Endothelial cell of umbilical vein (primary cell): ENCODE measurements around the gene KAZN. TPM values are rescaled to one million over a fixed set of nuclear protein-coding genes. Genes with fewer than 3 reads are reported as not detected.

ENCODE experiments used
- BruUV-seq: library from RNA; stranded (reverse); fragments of 400-500 nt; replicated peaks from 2 replicates; lab custom pipeline; 2021; lab: Mats Ljungman, UMichigan
- CTCF ChIA-PET: fragments of 300-600, 350-600 bp; sonication (Branson Sonifier 250); formaldehyde crosslinking; loops from one replicate; lab custom pipeline; 2021; ENCODE audit warnings: antibody characterized with exemption, inconsistent platforms; lab: Charles Lee
- POLR2A ChIA-PET: fragments of 300-600, 350-600 bp; sonication (Branson Sonifier 250); formaldehyde crosslinking; loops from one replicate; lab custom pipeline; 2021; ENCODE audit warnings: antibody characterized with exemption, inconsistent platforms; lab: Charles Lee
- DNase-seq: peaks from one replicate; pipeline ENCODE4 v3.0.0-alpha.2; 2011; ENCODE audit warnings: low read depth, low spot score
- FAIRE-seq: peaks from 2 replicates; lab custom pipeline; 2011; peaks lifted over from hg19 to GRCh38; lab: Jason Lieb, UNC
- H2AFZ ChIP-seq: 2 replicates; pipeline ENCODE4 v1.6.0; 2012; ENCODE audit warnings: low read depth, low read length, control low read depth, inconsistent platforms
- H3K27ac ChIP-seq: 2 replicates; pipeline ENCODE4 v1.5.1; 2011; ENCODE audit warnings: low read depth, mild to moderate bottlenecking, control low read depth, low read length, moderate library complexity; ENCODE audit not compliant: insufficient read depth
- H3K27me3 ChIP-seq, 2 experiments: 2 replicates each; pipeline versions ENCODE4 v1.6.0 to v1.6.1; 2011; ENCODE audit warnings: low read length in 2 of 2, mixed read lengths in 1 of 2; ENCODE audit not compliant: control insufficient read depth in 2 of 2, insufficient read depth in 2 of 2
- H3K36me3 ChIP-seq, 2 experiments: 2 replicates in 1 of 2; 3 replicates in 1 of 2; pipeline ENCODE4 v1.5.1; 2011; ENCODE audit warnings: low read length in 2 of 2, mild to moderate bottlenecking in 1 of 2, moderate library complexity in 1 of 2; ENCODE audit not compliant: control insufficient read depth in 2 of 2, insufficient read depth in 2 of 2; ENCODE audit errors: extremely low read depth in 1 of 2
- H3K4me1 ChIP-seq: 3 replicates; pipeline ENCODE4 v1.5.1; 2011; ENCODE audit warnings: mild to moderate bottlenecking, low read length; ENCODE audit not compliant: control insufficient read depth, insufficient read depth; ENCODE audit errors: extremely low read depth
- H3K4me2 ChIP-seq: 2 replicates; pipeline ENCODE4 v1.6.1; 2011; ENCODE audit warnings: low read length, control low read depth, mixed read lengths; ENCODE audit not compliant: insufficient read depth
- H3K4me3 ChIP-seq, 3 experiments: fragments of 200-600 bp in 1 of 3; sonication (generic), shearing (Covaris generic) in 1 of 3; replicated peaks in 1 of 3; 2 replicates each; pipeline ENCODE4 v1.5.1; 2011 to 2016; ENCODE audit warnings: control low read depth in 3 of 3, low read length in 3 of 3, mild to moderate bottlenecking in 2 of 3, inconsistent platforms in 1 of 3, low read depth in 1 of 3, moderate library complexity in 1 of 3; ENCODE audit not compliant: insufficient read depth in 1 of 3
- H3K79me2 ChIP-seq: 2 replicates; pipeline ENCODE4 v1.6.0; 2012; ENCODE audit warnings: low read length, inconsistent platforms; ENCODE audit not compliant: control insufficient read depth, insufficient read depth
- H3K9ac ChIP-seq: replicated peaks from 2 replicates; pipeline ENCODE3; 2011; ENCODE audit warnings: low read length, control low read depth; ENCODE audit not compliant: insufficient read depth; ENCODE audit errors: extremely low read depth
- H3K9me1 ChIP-seq: replicated peaks from 3 replicates; pipeline ENCODE4 v1.6.0; 2011; ENCODE audit warnings: mild to moderate bottlenecking, low read length; ENCODE audit not compliant: control insufficient read depth, insufficient read depth; ENCODE audit errors: extremely low read depth
- H3K9me3 ChIP-seq: replicated peaks from 2 replicates; pipeline ENCODE4 v1.5.1; 2012; ENCODE audit warnings: low read length, inconsistent platforms; ENCODE audit not compliant: control insufficient read depth, insufficient read depth
- H4K20me1 ChIP-seq: replicated peaks from 2 replicates; pipeline ENCODE3; 2011; ENCODE audit warnings: mild to moderate bottlenecking, low read length; ENCODE audit not compliant: control insufficient read depth, insufficient read depth; ENCODE audit errors: extremely low read depth
- EZH2 ChIP-seq: IDR thresholded peaks from 2 replicates; pipeline ENCODE4 v1.6.1; 2012; ENCODE audit warnings: borderline replicate concordance, low read depth, mild to moderate bottlenecking, moderate library complexity, low read length, inconsistent platforms; ENCODE audit not compliant: severe bottlenecking
- FOS ChIP-seq: IDR thresholded peaks from 2 replicates; pipeline ENCODE4 v1.6.1; 2011; ENCODE audit warnings: mild to moderate bottlenecking, low read length, moderate library complexity, borderline replicate concordance; ENCODE audit not compliant: insufficient read depth
- GATA2 ChIP-seq: IDR thresholded peaks from 2 replicates; pipeline ENCODE4 v1.7.0; 2011; ENCODE audit warnings: low read depth, mild to moderate bottlenecking, moderate library complexity, mixed read lengths, low read length; ENCODE audit not compliant: insufficient read length, insufficient read depth
- JUN ChIP-seq: IDR thresholded peaks from 2 replicates; pipeline ENCODE4 v1.6.1; 2011; ENCODE audit warnings: borderline replicate concordance, low read depth; ENCODE audit not compliant: insufficient read length, insufficient read depth
- MYC ChIP-seq: IDR thresholded peaks from one replicate; pipeline ENCODE4 v1.6.1; 2011; ENCODE audit warnings: mild to moderate bottlenecking, low read depth, low read length
- POLR2A ChIP-seq: IDR thresholded peaks from 2 replicates; pipeline ENCODE4 v1.6.1; 2012; ENCODE audit warnings: low read depth, mild to moderate bottlenecking, control low read depth, low read length
- POLR2AphosphoS5 ChIP-seq: IDR thresholded peaks from 2 replicates; pipeline ENCODE4 v1.6.1; 2012; ENCODE audit warnings: low read depth, mild to moderate bottlenecking, control low read depth, low read length, moderate library complexity; ENCODE audit not compliant: insufficient read depth
- dilution Hi-C: fragments of 300-500 bp; cut with MboI; formaldehyde crosslinking; loops from one replicate; pipeline ENCODE4 v1.15.0; 2019; ENCODE audit warnings: low sequenced_read_pairs; ENCODE audit not compliant: extremely low pct_ligation_motif_present
- intact Hi-C: fragments of 100-400 bp; cut with micrococcal nuclease; formaldehyde crosslinking; loops from one replicate; pipeline ENCODE4 v1.10.0; 2022
- polyA plus RNA-seq, 4 experiments: library from polyadenylated mRNA; depleted of rRNA in 3 of 4; stranded (reverse) in 3 of 4; unstranded in 1 of 4; fragments of >200 nt; gene quantifications; 2 replicates each; pipeline versions ENCODE4 v1.2.1 to v1.2.3, GENCODE V29; 2011 to 2012; ENCODE audit warnings: missing spikeins in 1 of 4
- total RNA-seq: library from RNA; stranded (reverse); gene quantifications from 2 replicates; pipeline ENCODE4 v1.2.3, GENCODE V29; 2021
- TF ChIP-seq, protein P1 (sequence below): IDR thresholded peaks from 2 replicates; pipeline ENCODE4 v1.6.1; 2011; ENCODE audit not compliant: insufficient read depth, insufficient read length
- TF ChIP-seq, protein P2 (sequence below), 2 donors: IDR thresholded peaks; 1 replicate in 1 of 2; 2 replicates in 1 of 2; pipeline ENCODE4 v1.5.1; 2011; ENCODE audit warnings: low read length in 2 of 2, mild to moderate bottlenecking in 2 of 2, moderate library complexity in 2 of 2, control low read depth in 1 of 2, inconsistent platforms in 1 of 2, low read depth in 1 of 2; ENCODE audit not compliant: insufficient read depth in 1 of 2; ENCODE audit errors: extremely low read depth in 1 of 2

KAZN gene
- total and polyA plus RNA-seq, 2 donors (not counting 3 experiments of a cell fraction or from before 2014, with no cell fraction given), result 1.6 to 5.8 TPM

DNA sequence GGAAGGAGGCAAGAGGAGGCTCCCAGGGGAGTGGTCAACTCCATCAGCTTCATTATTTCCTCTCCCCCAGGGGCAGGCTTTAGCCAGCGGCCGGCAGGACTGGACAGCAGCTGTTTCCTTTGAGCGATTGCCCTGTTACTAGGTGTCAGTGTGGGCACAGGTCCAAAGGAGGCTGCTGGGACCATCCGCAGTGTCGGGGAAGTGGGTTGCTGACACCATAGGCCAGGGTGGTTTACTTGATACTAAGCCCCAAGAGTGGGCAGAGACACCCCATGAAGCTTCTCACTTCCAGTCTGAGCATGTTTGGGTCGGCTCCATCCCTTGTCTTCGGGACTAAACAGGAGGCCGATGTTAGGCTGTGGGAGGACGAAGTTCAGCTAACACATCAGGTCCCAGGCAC, 63.6 kb downstream of the KAZN start:
- Histone ChIP-seq H3K4me3 (no peak overlapping the region), H4K20me1 (no peaks in the 10 kb centered on the region), H3K27me3 (no peaks in the 10 kb centered on the region), H3K27ac (no peak overlapping the region), H3K9me3 (peaks cover 2% of the 10 kb centered on the region), H2AFZ (no peak overlapping the region), H3K79me2 (no peaks in the 10 kb centered on the region), H3K36me3 (no peaks in the 10 kb centered on the region), H3K4me2 (no peak overlapping the region), H3K9ac (no peak overlapping the region), H3K9me1 (no peaks in the 10 kb centered on the region), H3K4me1 (no peaks in the 10 kb centered on the region)
- dilution Hi-C loops (no loop called here), intact Hi-C loops (no loop called here)
- no peak for DNase-seq
- TF ChIP-seq, protein P1, sequence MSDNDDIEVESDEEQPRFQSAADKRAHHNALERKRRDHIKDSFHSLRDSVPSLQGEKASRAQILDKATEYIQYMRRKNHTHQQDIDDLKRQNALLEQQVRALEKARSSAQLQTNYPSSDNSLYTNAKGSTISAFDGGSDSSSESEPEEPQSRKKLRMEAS, result no peak
- TF ChIP-seq MYC (no peak), JUN (no peak), GATA2 (no peak), POLR2A (no peak), EZH2 (no peak), POLR2AphosphoS5 (no peak), FOS (no peak)
- TF ChIP-seq, protein P2, sequence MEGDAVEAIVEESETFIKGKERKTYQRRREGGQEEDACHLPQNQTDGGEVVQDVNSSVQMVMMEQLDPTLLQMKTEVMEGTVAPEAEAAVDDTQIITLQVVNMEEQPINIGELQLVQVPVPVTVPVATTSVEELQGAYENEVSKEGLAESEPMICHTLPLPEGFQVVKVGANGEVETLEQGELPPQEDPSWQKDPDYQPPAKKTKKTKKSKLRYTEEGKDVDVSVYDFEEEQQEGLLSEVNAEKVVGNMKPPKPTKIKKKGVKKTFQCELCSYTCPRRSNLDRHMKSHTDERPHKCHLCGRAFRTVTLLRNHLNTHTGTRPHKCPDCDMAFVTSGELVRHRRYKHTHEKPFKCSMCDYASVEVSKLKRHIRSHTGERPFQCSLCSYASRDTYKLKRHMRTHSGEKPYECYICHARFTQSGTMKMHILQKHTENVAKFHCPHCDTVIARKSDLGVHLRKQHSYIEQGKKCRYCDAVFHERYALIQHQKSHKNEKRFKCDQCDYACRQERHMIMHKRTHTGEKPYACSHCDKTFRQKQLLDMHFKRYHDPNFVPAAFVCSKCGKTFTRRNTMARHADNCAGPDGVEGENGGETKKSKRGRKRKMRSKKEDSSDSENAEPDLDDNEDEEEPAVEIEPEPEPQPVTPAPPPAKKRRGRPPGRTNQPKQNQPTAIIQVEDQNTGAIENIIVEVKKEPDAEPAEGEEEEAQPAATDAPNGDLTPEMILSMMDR (IDR thresholded peaks at IDR 0.05; ENCODE audit: extremely low read depth in 1 of 2, insufficient read depth in 1 of 2, low read depth in 1 of 2, low read length in 2 of 2), result no peak
- no TSS peak for BruUV-seq
- ChIA-PET POLR2A (no interaction called here), CTCF (no interaction called here)
- no peak for FAIRE-seq
